Endothelial cell of umbilical vein (primary cell): Measurements from ENCODE around the gene APOB.

Source experiments
- CTCF ChIP-seq, 2 donors: IDR thresholded peaks; 1 replicate in 1 of 2; 2 replicates in 1 of 2; pipeline ENCODE4 v1.5.1; 2011; ENCODE audit warnings: low read length in 2 of 2, mild to moderate bottlenecking in 2 of 2, moderate library complexity in 2 of 2, control low read depth in 1 of 2, inconsistent platforms in 1 of 2, low read depth in 1 of 2; ENCODE audit not compliant: insufficient read depth in 1 of 2; ENCODE audit errors: extremely low read depth in 1 of 2
- EZH2 ChIP-seq: IDR thresholded peaks from 2 replicates; pipeline ENCODE4 v1.6.1; 2012; ENCODE audit warnings: borderline replicate concordance, low read depth, mild to moderate bottlenecking, moderate library complexity, low read length, inconsistent platforms; ENCODE audit not compliant: severe bottlenecking
- FOS ChIP-seq: IDR thresholded peaks from 2 replicates; pipeline ENCODE4 v1.6.1; 2011; ENCODE audit warnings: mild to moderate bottlenecking, low read length, moderate library complexity, borderline replicate concordance; ENCODE audit not compliant: insufficient read depth
- GATA2 ChIP-seq: IDR thresholded peaks from 2 replicates; pipeline ENCODE4 v1.7.0; 2011; ENCODE audit warnings: low read depth, mild to moderate bottlenecking, moderate library complexity, mixed read lengths, low read length; ENCODE audit not compliant: insufficient read length, insufficient read depth
- MAX ChIP-seq: IDR thresholded peaks from 2 replicates; pipeline ENCODE4 v1.6.1; 2011; ENCODE audit not compliant: insufficient read depth, insufficient read length
- POLR2A ChIP-seq: IDR thresholded peaks from 2 replicates; pipeline ENCODE4 v1.6.1; 2012; ENCODE audit warnings: low read depth, mild to moderate bottlenecking, control low read depth, low read length
- POLR2AphosphoS5 ChIP-seq: IDR thresholded peaks from 2 replicates; pipeline ENCODE4 v1.6.1; 2012; ENCODE audit warnings: low read depth, mild to moderate bottlenecking, control low read depth, low read length, moderate library complexity; ENCODE audit not compliant: insufficient read depth

- TF ChIP-seq POLR2A (no peak), CTCF (IDR thresholded peaks at IDR 0.05; ENCODE audit: extremely low read depth in 1 of 2, insufficient read depth in 1 of 2, low read depth in 1 of 2, low read length in 2 of 2) (no peak), EZH2 (no peak), GATA2 (no peak), POLR2AphosphoS5 (no peak), MAX (no peak), FOS (no peak)
Observed at GRCh38 chr2:21035974-21036707, 7.7 kb downstream of the APOB start.
